Heart left ventricle (tissue), 13 donors: ENCODE data around the gene PLCB4.

Source experiments
- CTCF ChIP-seq, 12 donors: fragments of 200-600 bp; sonication (generic) in 4 of 12; IDR thresholded peaks; one replicate each; pipeline versions ENCODE4 v1.5.0 to v1.8.0; 2018 to 2022; ENCODE audit warnings: antibody characterized with exemption in 12 of 12, mild to moderate bottlenecking in 5 of 12
- POLR2A ChIP-seq, 2 donors: fragments of 450-650 bp; IDR thresholded peaks; one replicate each; pipeline ENCODE4 v1.6.1; 2017; ENCODE audit warnings: antibody characterized with exemption in 2 of 2, mild to moderate bottlenecking in 2 of 2, moderate library complexity in 2 of 2
- donor health status: ischemic (EF 13 %, LVEDD 7.1; RV severe dilation, severe dysfunction).
- donor health status: DM: no; HTN: yes; CAD: no.
- donor health status: DM: no; HTN: no; CAD: no.
- donor health status: ischemic (EF 25% LVEDD 6.9; RV normal size, moderate dysfunction).
- donor health status: ischemic (EF 25% LVEDD 5.7; RV mildly dilated, moderate dysfunction).
- donor health status: ischemic (EF 35%, LVEDD 5.7; RV mildly dilated, moderate dysfunction).
- donor health status: nonischemic (EF 11% LVEDD 7.7; RV severe dilation, severe dysfunction).
- donor health status: DM: yes; HTN: yes; CAD: no.
- donor health status: PGD.
- donor health status: ischemic (EF 29% LVEDD 5.4; RV normal size, mild dysfunction).
- donor health status: nonischemic (EF 23%, LVEDD 6.1; RV moderate dilation, normal function).

GRCh38 chr20:9427430-9428291, 358.8 kb downstream of the PLCB4 start:
- TF ChIP-seq CTCF (IDR thresholded peaks at IDR 0.05) (no peak), POLR2A (IDR thresholded peaks at IDR 0.05) (no peak)
